GM19467 (cell line): ENCODE results near the gene TMEM229A.
"Not testable (repeated sequence)": the region's sequence is repeated elsewhere in the genome, so short reads cannot be mapped to it uniquely, and the experiment has no call there.

Source experiments
- ATAC-seq: cut with Tn5 transposase; IDR thresholded peaks from one replicate; pipeline ENCODE4 v1.9.1; 2021; ENCODE audit warnings: mild to moderate bottlenecking, moderate library complexity; ENCODE audit not compliant: unreplicated experiment

Gene TMEM229A

GRCh38 chr7:124033095-124033806 is 384 bp upstream of the TMEM229A start:
- peak; percentile 25 for ATAC-seq

GRCh38 chr7:124031919-124032318 is 948 bp downstream of the TMEM229A start:
- no peak for ATAC-seq

GRCh38 chr7:124031406-124031805 is 1.5 kb downstream of the TMEM229A start:
- ATAC-seq: no peak

GRCh38 chr7:124030964-124031363 is 1.9 kb downstream of the TMEM229A start:
- no peak for ATAC-seq

GRCh38 chr7:124029396-124030188 is 3.3 kb downstream of the TMEM229A start:
- ATAC-seq: no peak

GRCh38 chr7:124027236-124027635 is 5.6 kb downstream of the TMEM229A start:
- ATAC-seq: no peak

GRCh38 chr7:124024329-124024728 is 8.5 kb downstream of the TMEM229A start:
- not testable (repeated sequence) for ATAC-seq

- no peak for ATAC-seq
These were observed 10.3 kb downstream of the TMEM229A start for GRCh38 chr7:124022551-124022950.

- ATAC-seq: no peak
These were observed 12.8 kb downstream of the TMEM229A start for GRCh38 chr7:124020060-124020459.

- no peak for ATAC-seq
These were observed 19.6 kb downstream of the TMEM229A start for GRCh38 chr7:124013306-124013705.

- ATAC-seq: no peak
These were observed 20.0 kb downstream of the TMEM229A start for GRCh38 chr7:124012864-124013263.

GRCh38 chr7:124009321-124009720 is 23.5 kb downstream of the TMEM229A start:
- ATAC-seq: no peak

GRCh38 chr7:124008296-124008695 is 24.6 kb downstream of the TMEM229A start:
- not testable (repeated sequence) for ATAC-seq

GRCh38 chr7:123999703-124000102 is 33.2 kb downstream of the TMEM229A start:
- no peak for ATAC-seq

- ATAC-seq: no peak
These were observed 33.9 kb downstream of the TMEM229A start for GRCh38 chr7:123998921-123999320.

- ATAC-seq: no peak
These were observed 36.6 kb downstream of the TMEM229A start for GRCh38 chr7:123996327-123996625.

GRCh38 chr7:123995617-123996326 is 37.1 kb downstream of the TMEM229A start:
- ATAC-seq: no peak

- no peak for ATAC-seq
These were observed 38.4 kb downstream of the TMEM229A start for GRCh38 chr7:123994449-123994848.

- ATAC-seq: no peak
These were observed 38.9 kb downstream of the TMEM229A start for GRCh38 chr7:123993996-123994395.

- ATAC-seq: no peak
These were observed 39.9 kb downstream of the TMEM229A start for GRCh38 chr7:123992913-123993518.

- ATAC-seq: no peak
These were observed 45.4 kb downstream of the TMEM229A start for GRCh38 chr7:123987445-123987844.
